NCI-H1048 (cell line): ENCODE results near the gene ODF2L.

Source experiments
- DNase-seq: peaks from one replicate; lab custom pipeline; 2025; lab: John Stamatoyannopoulos, UW

Gene ODF2L, protein sequence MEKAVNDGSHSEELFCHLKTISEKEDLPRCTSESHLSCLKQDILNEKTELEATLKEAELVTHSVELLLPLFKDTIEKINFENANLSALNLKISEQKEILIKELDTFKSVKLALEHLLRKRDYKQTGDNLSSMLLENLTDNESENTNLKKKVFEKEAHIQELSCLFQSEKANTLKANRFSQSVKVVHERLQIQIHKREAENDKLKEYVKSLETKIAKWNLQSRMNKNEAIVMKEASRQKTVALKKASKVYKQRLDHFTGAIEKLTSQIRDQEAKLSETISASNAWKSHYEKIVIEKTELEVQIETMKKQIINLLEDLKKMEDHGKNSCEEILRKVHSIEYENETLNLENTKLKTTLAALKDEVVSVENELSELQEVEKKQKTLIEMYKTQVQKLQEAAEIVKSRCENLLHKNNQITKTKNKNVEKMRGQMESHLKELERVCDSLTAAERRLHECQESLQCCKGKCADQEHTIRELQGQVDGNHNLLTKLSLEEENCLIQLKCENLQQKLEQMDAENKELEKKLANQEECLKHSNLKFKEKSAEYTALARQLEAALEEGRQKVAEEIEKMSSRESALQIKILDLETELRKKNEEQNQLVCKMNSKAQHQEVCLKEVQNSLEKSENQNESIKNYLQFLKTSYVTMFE

GRCh38 chr1:86395751-86396497 lies at the start of gene ODF2L:
ODF2L (minus strand) TSS chr1:86396323; CDS start chr1:86387027, 9,296 bp downstream.
- DNase-seq = peak; percentile 70

- DNase-seq = no peak
These were observed 49.8 kb upstream of the ODF2L start for GRCh38 chr1:86445919-86446318.

- DNase-seq = no peak
These were observed 45.9 kb upstream of the ODF2L start for GRCh38 chr1:86441997-86442396.

DNA sequence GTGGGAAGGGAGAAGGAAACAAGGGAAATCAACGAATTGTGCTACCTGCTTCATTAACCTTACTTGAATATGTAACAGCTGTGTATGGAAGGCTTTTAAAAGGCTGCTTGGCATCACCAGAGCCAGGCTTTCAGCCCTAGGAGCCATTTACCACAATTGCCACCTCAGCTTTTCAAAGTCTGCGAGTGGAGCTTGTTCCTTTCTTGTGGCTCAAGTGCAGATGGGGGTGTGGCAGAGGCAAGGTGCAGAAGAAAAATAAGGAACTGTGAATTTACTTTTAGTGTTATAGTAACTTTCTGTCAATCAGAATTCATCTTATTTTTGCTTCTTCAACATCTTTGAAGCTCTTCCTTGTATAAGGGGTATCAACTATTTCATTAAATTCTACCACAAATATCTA lies 45.5 kb upstream of the ODF2L start:
- DNase-seq = no peak

- DNase-seq = no peak
These were observed 39.9 kb upstream of the ODF2L start for GRCh38 chr1:86436041-86436440.

GRCh38 chr1:86435327-86435726 lies 39.2 kb upstream of the ODF2L start:
- DNase-seq = no peak

DNA sequence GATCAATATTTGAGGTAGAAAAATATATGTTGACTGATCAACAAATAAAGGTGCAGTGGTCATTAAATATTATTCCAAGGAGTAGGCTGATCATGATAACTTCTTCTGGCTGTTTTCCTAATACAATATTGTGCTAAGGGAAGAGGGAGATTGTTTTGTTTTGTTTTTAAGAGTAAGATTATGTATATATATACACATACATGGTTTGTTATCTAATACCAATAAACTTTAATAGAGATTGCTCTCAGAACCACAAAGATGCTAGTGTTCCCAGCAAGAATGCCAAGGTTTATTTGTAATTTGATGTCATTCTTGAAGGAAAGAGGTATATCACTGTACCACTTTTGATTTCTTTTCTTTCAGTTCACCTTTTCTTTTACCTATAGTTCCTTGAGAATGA lies 37.9 kb upstream of the ODF2L start:
- no peak for DNase-seq

GRCh38 chr1:86430376-86430775 lies 34.3 kb upstream of the ODF2L start:
- no peak for DNase-seq

DNA sequence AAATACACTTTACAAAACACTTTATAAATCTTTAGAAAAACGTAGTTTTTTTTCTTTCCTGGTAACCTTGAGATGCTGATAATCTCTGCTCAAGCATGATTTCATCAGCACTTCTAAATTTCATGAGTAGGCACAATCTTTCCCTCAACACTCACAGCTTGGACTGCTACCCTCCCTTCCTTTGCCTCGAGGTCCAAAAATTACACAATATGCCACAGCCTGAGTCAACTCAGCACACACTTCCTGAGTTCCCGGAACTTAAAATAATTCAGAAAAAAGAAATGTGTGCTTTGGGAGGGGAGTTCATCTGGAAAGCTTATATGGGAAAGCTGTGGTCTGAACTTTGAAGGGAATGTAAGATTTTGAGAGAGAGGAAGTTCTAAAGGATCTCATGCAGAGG lies 33.7 kb upstream of the ODF2L start:
- DNase-seq = no peak

DNA sequence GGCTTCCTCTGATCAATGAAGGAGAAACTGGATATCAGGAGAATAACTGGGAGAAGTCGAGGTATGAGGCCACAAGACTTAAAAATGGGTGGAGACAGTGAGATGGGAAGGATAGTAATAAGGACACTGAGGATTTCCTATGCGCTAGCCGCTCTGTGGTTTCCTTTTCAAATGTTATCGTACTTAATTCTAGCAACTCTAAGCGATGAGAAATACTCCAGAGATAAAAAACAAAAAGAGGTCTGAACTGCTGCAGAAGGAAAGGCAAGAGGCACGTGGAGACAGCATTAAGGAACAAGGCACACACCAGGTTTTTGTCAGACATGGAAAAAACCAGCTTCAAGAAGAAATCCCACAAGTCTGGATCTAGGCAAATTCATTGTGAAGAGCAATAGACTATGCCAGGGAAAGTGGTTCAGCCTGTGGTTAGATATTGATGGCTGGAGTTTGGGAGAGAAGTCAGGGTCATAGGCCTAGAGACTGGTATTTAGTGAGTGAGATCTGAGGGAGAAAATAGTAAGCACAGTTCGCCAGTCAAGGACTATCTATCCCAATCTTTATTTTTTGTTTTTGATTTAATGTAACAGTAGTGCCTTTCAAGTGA lies 33.1 kb upstream of the ODF2L start:
- no peak for DNase-seq

GRCh38 chr1:86423873-86424272 lies 27.8 kb upstream of the ODF2L start, which contains the start of gene CLCA2:
CLCA2 (plus strand) TSS chr1:86424171; CDS start chr1:86424248, 77 bp downstream.
- DNase-seq = no peak

GRCh38 chr1:86423473-86423872 lies 27.4 kb upstream of the ODF2L start:
- DNase-seq = no peak

DNA sequence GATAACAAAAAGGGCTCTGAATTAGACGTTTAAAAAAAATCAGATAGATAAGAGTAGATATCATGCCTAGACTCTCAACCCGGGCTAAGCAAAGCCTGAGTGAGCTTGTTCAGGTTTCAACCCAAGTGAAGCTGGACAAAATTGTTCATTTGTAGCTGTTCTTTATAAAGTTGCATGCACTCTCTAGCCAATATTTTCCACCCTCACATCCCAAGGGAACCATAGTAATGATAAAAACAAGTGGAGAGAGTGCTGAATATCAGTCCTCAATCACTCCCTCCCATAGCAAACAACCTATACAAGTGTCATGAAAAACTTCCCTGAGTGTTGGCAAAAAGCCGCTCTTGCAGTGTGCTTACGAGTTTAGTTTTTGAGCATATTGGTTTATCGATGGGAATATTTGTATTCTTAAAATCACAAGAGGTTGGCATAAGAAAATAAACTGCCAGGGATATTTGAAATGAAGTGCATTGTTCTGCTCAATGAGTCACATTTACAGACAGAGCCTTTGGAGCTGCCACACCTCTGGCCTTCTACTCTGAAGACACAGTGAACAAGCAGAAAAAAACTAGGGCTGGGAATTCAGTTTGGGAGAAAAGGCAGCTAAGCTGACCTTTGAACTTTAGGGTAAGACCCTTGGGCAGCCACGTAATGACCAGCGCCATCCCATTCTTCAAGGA lies 25.6 kb upstream of the ODF2L start:
- no peak for DNase-seq

DNA sequence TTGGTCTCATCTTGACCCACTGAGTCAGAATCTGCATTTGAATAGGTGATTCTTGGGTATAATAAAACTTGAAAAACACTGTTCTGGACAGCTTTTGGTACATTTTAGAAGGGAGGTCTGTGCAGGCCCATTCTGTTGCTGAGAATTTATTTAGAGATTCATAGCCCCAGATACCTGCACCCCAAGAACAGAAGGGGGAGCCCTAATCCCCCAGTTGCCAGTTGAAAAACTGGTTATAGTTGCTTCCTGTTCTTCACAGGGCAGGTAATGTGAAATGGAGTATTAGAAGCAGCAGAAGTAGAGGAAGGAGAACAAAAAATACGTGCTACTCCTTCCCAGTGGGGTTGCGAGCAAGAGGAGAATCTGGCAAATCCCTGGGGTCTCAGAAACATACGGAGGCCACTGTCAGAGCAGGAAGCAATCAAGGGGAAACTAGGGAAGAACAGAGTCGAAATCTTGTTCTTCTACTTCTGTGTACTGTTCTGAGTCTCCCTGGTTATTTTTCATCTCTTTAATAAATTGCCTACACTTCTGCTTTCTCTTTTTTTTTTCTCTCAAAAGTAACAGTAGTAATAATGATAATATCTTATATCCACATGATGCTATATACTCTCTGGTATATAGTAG lies 23.3 kb upstream of the ODF2L start:
- no peak for DNase-seq

- no peak for DNase-seq
These were observed 20.2 kb upstream of the ODF2L start for GRCh38 chr1:86416343-86416742.

GRCh38 chr1:86410879-86411278 lies 14.8 kb upstream of the ODF2L start:
- no peak for DNase-seq

DNA sequence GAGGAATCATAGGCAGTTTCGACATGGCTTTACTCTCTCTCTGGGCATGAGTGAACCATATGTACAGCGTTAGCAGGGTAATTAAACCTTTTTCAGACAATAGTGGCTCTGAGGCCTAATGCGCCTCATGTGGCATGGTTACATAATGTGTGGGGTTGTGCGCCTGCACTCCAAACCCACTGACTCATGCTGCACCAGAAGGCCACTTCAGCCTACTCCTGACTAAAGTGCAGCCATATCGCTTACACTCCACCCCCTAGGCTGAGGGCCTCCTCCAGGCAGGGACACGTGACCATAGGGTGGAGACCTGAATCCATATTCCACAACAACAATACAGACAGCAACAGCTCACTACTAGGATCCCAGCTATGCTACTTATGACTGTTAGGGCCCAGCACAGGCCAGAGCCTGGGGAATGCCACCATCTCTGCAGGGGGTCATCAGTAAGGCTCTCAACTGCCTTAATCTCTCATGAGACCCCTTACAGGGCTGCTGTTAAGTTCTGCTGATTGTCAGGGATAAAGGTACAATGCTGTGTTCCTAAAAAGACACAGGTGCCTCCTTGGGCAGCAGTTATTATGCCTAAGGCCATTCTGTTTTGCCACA lies 13.4 kb upstream of the ODF2L start:
- DNase-seq = no peak

DNA sequence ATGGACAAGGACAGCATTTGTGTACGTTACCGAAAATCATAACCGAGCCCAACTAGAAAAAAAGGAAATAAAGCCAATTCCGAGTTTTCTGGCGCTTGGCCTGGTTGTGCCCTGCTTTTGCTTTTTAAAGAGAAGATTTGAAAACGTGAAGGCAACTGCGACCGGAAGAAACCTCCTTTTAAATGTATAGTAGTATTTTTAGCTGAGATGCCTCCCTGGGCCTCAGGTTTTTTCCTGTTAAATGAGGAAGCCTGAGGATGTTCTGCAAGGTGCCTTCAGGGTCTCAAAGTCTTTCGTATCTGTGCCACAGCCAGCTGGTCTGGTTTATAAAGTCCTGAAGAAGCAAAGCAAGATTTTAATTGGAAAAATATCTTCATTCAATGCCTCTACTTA lies 371 bp upstream of the ODF2L start:
- DNase-seq = no peak

DNA sequence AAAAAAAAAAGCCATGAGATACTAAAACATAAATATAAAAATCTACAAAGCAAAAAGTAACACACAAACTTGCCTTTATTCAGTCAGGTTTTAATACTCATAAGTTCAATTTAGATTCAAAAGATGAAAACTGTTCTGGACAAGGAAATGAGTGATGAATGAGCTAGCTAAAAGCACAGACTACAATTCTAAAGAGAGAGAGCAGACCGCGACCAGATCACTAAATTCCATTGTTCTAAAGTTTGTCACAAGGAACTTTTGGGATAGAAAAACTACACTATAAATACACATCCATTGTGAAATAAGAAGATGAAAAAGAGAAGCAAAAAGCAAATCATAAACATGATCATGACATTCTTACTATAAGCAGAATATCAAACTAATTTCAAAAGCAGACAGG lies 1.7 kb downstream of the ODF2L start:
- DNase-seq = no peak

- no peak for DNase-seq
These were observed 6.8 kb downstream of the ODF2L start for GRCh38 chr1:86389307-86389706.

DNA sequence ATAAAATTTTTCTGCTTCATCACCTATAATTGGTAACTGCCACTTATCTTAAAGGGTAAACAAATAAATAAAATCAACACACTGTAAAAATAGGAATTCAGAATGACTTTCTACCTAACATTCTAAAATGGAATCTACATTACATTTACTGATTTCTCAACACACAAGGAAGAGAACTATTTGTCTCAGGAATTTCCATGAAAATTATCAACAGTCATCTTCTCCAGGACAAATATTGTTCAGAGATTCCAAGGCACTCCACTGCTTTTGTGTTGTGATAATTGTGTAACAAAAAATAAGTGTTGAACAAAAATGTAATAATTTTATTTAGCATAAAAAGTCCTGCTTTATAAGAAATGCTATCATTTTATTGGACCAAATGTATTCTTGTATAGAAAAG lies 7.3 kb downstream of the ODF2L start:
- DNase-seq = no peak
